Measurements from ENCODE around the gene CHPF.

GRCh38 chr2:219506802-219507526 is 36.6 kb downstream of the CHPF start:
- TF ChIP-seq CTCF (conservative IDR thresholded peaks at IDR 0.05; ENCODE audit: low read depth, low read length) (no peak), EZH2 (IDR thresholded peaks at IDR 0.05; ENCODE audit: low read length, unreplicated experiment) (no peak), EZH2phosphoT487 (IDR thresholded peaks at IDR 0.05; ENCODE audit: borderline replicate concordance, low read length) (no peak)

Data from PC-3 (cell line).